LHCN-M2 (cell line): ENCODE measurements around the gene SERPINA1. TPM values are rescaled to one million over a fixed set of nuclear protein-coding genes. Genes with fewer than 3 reads are reported as not detected.
A peak's percentile ranks its signal among the peaks of the same experiment; 100 is the strongest.
"Not testable (repeated sequence)": the region's sequence is repeated elsewhere in the genome, so short reads cannot be mapped to it uniquely, and the experiment has no call there.

Source experiments
- DNase-seq: peaks from one replicate; pipeline ENCODE4 v3.0.0-alpha.2; 2012; ENCODE audit warnings: low read depth
- total RNA-seq: library from RNA; depleted of rRNA; stranded (reverse); fragments of >200 nt; gene quantifications from 2 replicates; pipeline ENCODE4 v1.2.3, GENCODE V29; 2014

The SERPINA1 gene
- total RNA-seq, 1 experiment from 2014 or later = not detected

- not testable (repeated sequence) for DNase-seq
Measured at GRCh38 chr14:94369766-94370523, 18.5 kb downstream of the SERPINA1 start.

GRCh38 chr14:94368956-94369355 lies 19.4 kb downstream of the SERPINA1 start:
- no peak for DNase-seq

- DNase-seq = no peak
Measured at GRCh38 chr14:94368243-94368590, 20.2 kb downstream of the SERPINA1 start.

- DNase-seq = no peak
Measured at GRCh38 chr14:94367347-94368242, 20.8 kb downstream of the SERPINA1 start.

GRCh38 chr14:94366146-94366915 lies 22.1 kb downstream of the SERPINA1 start, which contains the start of gene SERPINA2:
SERPINA2 (minus strand) TSS chr14:94366698.
- no peak for DNase-seq

- DNase-seq = no peak
Measured at GRCh38 chr14:94365624-94366023, 22.8 kb downstream of the SERPINA1 start.

- no peak for DNase-seq
Measured at GRCh38 chr14:94364964-94365363, 23.4 kb downstream of the SERPINA1 start.

GRCh38 chr14:94364037-94364436 lies 24.4 kb downstream of the SERPINA1 start:
- DNase-seq = no peak

- DNase-seq = no peak
Measured at GRCh38 chr14:94363151-94363624, 25.2 kb downstream of the SERPINA1 start.

GRCh38 chr14:94362614-94363133 lies 25.7 kb downstream of the SERPINA1 start:
- DNase-seq = no peak

GRCh38 chr14:94361682-94362081 lies 26.7 kb downstream of the SERPINA1 start:
- DNase-seq = no peak

GRCh38 chr14:94360945-94361565 lies 27.3 kb downstream of the SERPINA1 start:
- DNase-seq = no peak

GRCh38 chr14:94357166-94357565 lies 31.2 kb downstream of the SERPINA1 start:
- no peak for DNase-seq

GRCh38 chr14:94356379-94357056 lies 31.9 kb downstream of the SERPINA1 start:
- DNase-seq = no peak

GRCh38 chr14:94355191-94355794 lies 33.1 kb downstream of the SERPINA1 start:
- DNase-seq = peak; percentile 41

GRCh38 chr14:94354638-94355185 lies 33.7 kb downstream of the SERPINA1 start:
- DNase-seq = no peak

GRCh38 chr14:94354190-94354589 lies 34.2 kb downstream of the SERPINA1 start:
- DNase-seq = not testable (repeated sequence)

- no peak for DNase-seq
Measured at GRCh38 chr14:94349276-94349675, 39.1 kb downstream of the SERPINA1 start.

GRCh38 chr14:94348836-94349235 lies 39.6 kb downstream of the SERPINA1 start:
- no peak for DNase-seq

- no peak for DNase-seq
Measured at GRCh38 chr14:94346841-94347240, 41.6 kb downstream of the SERPINA1 start.
